ENCODE data around the gene GALNT7. TPM values are rescaled to one million over a fixed set of nuclear protein-coding genes. Genes with fewer than 3 reads are reported as not detected.

The GALNT7 gene
- total and polyA plus RNA-seq, 7 donors, result 0.69 to 3.2 (median 1.6) TPM

DNA sequence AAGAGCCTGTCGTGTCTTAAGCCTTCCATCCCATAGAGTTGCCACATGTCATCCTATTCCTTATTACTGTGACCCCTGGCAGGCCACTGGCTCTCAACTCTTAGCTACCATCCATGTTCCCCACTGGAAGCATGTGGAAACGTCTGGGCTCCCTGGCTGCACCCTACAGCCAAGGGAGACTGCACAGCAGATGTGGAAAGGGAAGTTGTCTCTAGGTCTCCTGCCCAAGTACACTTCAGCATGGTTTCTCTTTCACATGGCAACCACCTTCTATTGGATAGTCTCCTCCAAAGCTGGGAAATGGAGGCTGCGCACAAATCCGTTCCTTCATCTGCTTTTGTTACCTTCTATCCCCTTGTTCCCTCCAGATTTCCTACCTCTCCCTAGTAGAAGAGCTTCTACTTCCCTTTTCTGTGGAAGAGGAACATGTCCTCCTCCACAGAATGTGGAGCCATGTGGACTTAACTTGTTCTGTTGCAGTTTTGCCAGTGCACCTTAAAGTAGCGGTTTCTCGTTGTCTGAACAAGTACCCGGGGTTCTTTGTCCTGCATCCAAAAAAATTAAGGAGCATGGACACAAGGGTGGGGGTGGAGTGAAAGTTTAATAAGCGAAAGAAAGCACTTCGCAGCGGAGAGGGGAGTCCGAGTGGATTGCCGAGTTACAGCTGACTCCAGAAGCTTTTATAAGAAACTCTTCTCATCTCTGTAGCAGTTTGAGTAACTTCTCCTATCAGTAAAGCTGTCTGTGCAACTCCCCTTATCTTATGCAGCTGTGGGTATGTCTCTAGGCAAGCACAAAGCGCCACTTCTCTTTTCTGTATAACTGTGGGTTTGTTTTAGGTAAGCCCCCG is 113.0 kb downstream of the GALNT7 start:
- H3K4me1 ChIP-seq, result no peaks in the 10 kb centered on the region
- H3K27me3 ChIP-seq (ENCODE audit: insufficient read depth in 3 of 3, low read length in 2 of 3), result no peaks in the 10 kb centered on the region
- DNase-seq (no peak), ATAC-seq (no peak)
- intact Hi-C loops (cut with DNase I), result no loop called here
- H3K9me3 ChIP-seq, result peaks cover 28% of the 10 kb centered on the region
- 87 to 91% (median 90%) methylated on average over 14 of the region's 14 CpGs for WGBS, 3 donors
- H3K36me3 ChIP-seq (ENCODE audit: insufficient read depth in 1 of 2, low read depth in 1 of 2), result no peaks in the 10 kb centered on the region
- no peak overlapping the region for H3K27ac ChIP-seq
- TF ChIP-seq, protein P1, sequence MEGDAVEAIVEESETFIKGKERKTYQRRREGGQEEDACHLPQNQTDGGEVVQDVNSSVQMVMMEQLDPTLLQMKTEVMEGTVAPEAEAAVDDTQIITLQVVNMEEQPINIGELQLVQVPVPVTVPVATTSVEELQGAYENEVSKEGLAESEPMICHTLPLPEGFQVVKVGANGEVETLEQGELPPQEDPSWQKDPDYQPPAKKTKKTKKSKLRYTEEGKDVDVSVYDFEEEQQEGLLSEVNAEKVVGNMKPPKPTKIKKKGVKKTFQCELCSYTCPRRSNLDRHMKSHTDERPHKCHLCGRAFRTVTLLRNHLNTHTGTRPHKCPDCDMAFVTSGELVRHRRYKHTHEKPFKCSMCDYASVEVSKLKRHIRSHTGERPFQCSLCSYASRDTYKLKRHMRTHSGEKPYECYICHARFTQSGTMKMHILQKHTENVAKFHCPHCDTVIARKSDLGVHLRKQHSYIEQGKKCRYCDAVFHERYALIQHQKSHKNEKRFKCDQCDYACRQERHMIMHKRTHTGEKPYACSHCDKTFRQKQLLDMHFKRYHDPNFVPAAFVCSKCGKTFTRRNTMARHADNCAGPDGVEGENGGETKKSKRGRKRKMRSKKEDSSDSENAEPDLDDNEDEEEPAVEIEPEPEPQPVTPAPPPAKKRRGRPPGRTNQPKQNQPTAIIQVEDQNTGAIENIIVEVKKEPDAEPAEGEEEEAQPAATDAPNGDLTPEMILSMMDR (IDR thresholded peaks at IDR 0.05), result no peak
- no peak overlapping the region for H3K4me3 ChIP-seq

DNA sequence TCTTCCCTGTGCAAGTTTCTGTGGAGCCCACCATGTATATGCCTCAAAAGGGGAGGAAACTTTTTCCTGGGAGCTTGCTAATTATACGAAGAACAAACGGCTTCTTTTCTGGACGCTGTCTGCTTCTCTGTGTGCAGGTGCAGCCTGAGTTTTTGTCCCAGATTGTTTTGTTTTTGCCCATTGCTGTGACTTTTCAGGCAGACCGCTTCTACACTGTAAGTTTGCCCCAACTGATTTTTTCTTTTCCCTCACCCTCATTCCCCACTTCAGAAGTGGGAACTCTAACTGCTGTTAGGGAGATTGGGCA is 113.6 kb downstream of the GALNT7 start:
- TF ChIP-seq, protein P1 (IDR thresholded peaks at IDR 0.05), result no peak
- 90 to 98% (median 92%) methylated on average over 4 of the region's 4 CpGs for WGBS, 3 donors
- no peak for ATAC-seq
- no peak for DNase-seq
- Histone ChIP-seq H3K27ac (no peak overlapping the region), H3K27me3 (ENCODE audit: insufficient read depth in 3 of 3, low read length in 2 of 3) (no peaks in the 10 kb centered on the region), H3K36me3 (ENCODE audit: insufficient read depth in 1 of 2, low read depth in 1 of 2) (no peaks in the 10 kb centered on the region), H3K9me3 (peaks cover 29% of the 10 kb centered on the region), H3K4me1 (no peaks in the 10 kb centered on the region), H3K4me3 (no peak overlapping the region)
- intact Hi-C loops (cut with DNase I), result no loop called here

DNA sequence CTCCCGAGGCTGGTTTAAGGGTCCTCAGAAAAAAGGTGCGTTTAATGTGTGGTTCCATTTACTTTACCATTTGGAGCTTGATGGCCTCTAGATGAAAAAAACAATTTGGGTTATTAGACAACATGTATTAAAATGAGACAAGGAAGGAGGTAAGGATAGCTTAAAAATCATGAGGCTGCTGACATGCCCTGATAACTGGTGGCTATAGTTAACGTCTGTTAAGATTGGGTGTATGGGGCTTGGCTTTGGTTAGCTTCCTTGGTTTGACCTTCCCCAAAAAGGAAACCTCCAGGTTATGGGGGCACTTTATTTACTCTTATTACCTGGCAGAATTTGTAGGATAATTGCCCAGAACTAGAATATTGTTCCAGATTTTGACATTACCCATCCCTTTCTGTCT is 114.0 kb downstream of the GALNT7 start:
- TF ChIP-seq, protein P1 (IDR thresholded peaks at IDR 0.05), result no peak
- H3K4me3 ChIP-seq, result no peak overlapping the region
- no peak for ATAC-seq
- intact Hi-C loops (cut with DNase I), result no loop called here
- H3K27ac ChIP-seq, result no peak overlapping the region
- 87 to 93% (median 91%) methylated on average over 3 of the region's 3 CpGs for WGBS, 3 donors
- no peak for DNase-seq
- H3K36me3 ChIP-seq (ENCODE audit: insufficient read depth in 1 of 2, low read depth in 1 of 2), result no peaks in the 10 kb centered on the region
- H3K4me1 ChIP-seq, result no peaks in the 10 kb centered on the region
- no peaks in the 10 kb centered on the region for H3K27me3 ChIP-seq (ENCODE audit: insufficient read depth in 3 of 3, low read length in 2 of 3)
- peaks cover 29% of the 10 kb centered on the region for H3K9me3 ChIP-seq

DNA sequence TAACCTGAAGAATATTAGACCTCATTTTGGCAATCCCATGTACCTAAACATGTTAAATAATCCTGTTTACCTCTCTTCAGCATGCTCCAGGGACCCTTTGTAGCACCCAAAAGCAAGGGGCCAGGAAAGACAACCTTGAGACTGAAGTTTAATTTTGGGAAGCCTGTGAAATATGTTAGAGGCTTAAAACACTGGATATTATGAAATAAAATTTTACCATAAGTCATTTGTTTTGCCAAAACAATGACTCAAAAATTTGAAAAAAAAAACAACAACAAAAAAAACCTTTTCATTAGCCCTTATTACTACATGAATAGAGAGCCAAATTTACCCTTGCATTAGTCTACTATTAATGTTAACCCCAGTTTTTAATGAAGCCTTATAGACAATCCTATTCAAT is 115.9 kb downstream of the GALNT7 start:
- intact Hi-C loops (cut with DNase I), result no loop called here
- no peak for ATAC-seq
- no peaks in the 10 kb centered on the region for H3K4me1 ChIP-seq

More for the DNA sequence above, 115.9 kb downstream of the GALNT7 start:
- no peak for DNase-seq
- Histone ChIP-seq H3K36me3 (ENCODE audit: insufficient read depth in 1 of 2, low read depth in 1 of 2) (no peaks in the 10 kb centered on the region), H3K27me3 (ENCODE audit: insufficient read depth in 3 of 3, low read length in 2 of 3) (no peaks in the 10 kb centered on the region), H3K27ac (no peak overlapping the region), H3K4me3 (no peak overlapping the region), H3K9me3 (peaks cover 29% of the 10 kb centered on the region)
- TF ChIP-seq, protein P1 (IDR thresholded peaks at IDR 0.05), result no peak

All from psoas muscle (tissue), 8 donors.